ENCODE measurements around the gene TOMM20.

Gene TOMM20

DNA sequence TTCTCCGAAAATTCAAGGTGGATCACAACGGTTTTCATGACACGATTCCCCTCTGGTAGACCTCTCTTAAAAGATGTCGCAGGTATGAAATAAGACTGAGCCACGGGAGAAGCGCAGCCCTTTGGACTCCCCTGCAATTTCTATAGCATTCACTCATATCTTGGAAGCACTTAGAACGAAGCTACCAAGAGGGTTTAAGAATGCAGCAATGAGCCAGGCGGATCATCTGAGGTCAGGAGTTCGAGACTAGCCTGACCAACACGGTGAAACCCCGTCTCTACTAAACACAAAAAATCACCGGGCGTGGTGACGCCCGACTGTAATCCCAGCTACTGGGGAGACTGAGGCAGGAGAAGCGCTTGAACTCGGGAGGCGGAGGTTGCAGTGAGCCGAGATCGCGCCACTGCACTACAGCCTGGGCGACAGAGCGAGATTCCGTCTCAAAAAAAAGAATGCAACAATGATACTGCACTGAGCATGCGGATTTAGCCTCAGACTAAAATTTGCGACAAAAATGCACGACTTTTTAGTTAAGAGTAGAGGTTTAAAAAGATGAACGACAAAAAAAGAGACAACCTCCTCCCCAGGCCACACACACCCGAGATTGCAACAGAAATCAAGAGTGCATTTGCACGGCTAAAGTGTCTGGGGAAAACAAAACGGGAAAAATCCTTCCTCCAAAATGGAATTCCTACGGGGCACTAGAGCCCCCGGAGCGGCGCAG, 743 bp downstream of the TOMM20 start:
- peak overlapping the region; percentile 98 for H3K4me3 ChIP-seq (ENCODE audit: low read length)
- TF ChIP-seq, protein P1, sequence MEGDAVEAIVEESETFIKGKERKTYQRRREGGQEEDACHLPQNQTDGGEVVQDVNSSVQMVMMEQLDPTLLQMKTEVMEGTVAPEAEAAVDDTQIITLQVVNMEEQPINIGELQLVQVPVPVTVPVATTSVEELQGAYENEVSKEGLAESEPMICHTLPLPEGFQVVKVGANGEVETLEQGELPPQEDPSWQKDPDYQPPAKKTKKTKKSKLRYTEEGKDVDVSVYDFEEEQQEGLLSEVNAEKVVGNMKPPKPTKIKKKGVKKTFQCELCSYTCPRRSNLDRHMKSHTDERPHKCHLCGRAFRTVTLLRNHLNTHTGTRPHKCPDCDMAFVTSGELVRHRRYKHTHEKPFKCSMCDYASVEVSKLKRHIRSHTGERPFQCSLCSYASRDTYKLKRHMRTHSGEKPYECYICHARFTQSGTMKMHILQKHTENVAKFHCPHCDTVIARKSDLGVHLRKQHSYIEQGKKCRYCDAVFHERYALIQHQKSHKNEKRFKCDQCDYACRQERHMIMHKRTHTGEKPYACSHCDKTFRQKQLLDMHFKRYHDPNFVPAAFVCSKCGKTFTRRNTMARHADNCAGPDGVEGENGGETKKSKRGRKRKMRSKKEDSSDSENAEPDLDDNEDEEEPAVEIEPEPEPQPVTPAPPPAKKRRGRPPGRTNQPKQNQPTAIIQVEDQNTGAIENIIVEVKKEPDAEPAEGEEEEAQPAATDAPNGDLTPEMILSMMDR (conservative IDR thresholded peaks at IDR 0.05; ENCODE audit: low read length), result no peak
- DNase-seq (ENCODE audit: low read depth), result peak; percentile 5

DNA sequence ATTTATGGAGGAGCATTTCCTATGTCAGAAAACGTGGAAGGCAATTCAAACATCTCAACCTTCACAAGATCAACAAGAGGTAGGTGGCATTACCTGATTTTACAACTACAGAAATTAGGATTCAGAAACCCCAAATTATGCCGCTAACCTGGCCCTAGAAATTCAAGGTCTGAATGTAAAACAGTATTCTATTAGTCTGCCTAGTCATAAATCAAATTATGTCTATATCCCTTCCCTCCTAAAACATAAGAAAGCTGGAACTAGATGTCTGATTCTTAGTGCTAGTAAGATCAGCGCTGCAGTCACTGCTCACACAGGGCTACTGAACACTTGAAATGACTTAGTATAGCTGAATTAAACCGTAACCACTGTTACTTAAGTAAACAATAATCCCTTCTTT, 1.4 kb downstream of the TOMM20 start:
- peak; percentile 9 for DNase-seq (ENCODE audit: low read depth)
- peak overlapping the region; percentile 98 for H3K4me3 ChIP-seq (ENCODE audit: low read length)
- TF ChIP-seq, protein P1 (conservative IDR thresholded peaks at IDR 0.05; ENCODE audit: low read length), result no peak

DNA sequence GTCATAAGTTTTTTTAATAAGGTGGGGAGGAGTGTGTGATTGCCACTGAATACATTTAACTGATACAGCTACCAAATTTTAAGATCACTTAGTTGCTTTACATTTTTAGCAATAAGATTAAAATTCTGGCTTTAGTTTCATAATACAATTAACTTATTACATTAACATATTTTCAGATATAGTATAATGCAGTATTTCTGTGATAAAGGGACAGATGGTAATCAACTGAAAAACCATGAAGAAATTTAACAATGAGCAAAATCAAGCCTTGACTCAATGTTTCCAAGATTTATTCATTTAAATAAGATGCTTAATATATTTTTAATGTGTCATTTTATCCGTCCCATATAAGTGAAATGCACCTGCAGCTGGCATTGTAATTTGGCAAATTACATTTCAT, 4.0 kb downstream of the TOMM20 start:
- TF ChIP-seq, protein P1 (conservative IDR thresholded peaks at IDR 0.05; ENCODE audit: low read length), result no peak
- H3K4me3 ChIP-seq (ENCODE audit: low read length), result no peak overlapping the region
- DNase-seq (ENCODE audit: low read depth), result no peak

DNA sequence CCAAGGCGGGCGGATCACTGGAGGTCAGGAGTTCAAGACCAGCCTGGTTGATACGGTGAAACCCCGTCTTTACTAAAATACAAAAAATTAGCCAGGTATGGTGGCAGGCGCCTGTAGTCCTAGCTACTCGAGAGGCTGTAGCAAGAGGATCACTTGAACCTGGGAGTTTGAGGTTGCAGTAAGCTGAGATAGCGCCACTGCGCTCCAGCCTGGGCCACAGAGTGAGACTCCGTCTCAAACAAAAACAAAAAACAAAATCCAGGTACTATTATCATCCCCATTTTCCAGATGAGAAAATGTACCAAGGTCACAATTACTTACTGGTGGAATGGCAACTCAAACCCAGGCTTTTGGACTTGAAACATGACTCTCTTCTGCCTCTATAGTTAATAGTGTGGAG, 4.5 kb downstream of the TOMM20 start:
- DNase-seq (ENCODE audit: low read depth), result no peak
- H3K4me3 ChIP-seq (ENCODE audit: low read length), result no peak overlapping the region
- TF ChIP-seq, protein P1 (conservative IDR thresholded peaks at IDR 0.05; ENCODE audit: low read length), result no peak

DNA sequence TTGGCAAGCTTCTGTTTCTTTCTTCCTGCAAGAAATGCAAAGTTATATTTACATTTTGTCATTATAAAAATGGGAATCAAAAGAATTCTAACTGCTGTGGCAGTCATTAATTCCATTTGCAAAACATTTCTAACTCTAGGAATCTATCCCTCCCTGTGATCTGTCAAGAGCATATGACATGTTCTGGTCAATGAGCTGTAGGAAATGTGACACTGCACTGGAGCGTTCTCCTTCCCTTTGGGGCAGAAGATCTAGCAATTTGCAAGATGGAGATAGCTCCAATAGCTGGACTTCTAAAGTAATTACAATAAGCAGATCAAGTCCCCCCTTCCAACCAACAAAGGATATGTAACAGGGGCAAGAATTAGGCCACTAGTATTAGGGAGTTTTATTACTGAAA, 6.3 kb downstream of the TOMM20 start:
- no peak overlapping the region for H3K4me3 ChIP-seq (ENCODE audit: low read length)
- TF ChIP-seq, protein P1 (conservative IDR thresholded peaks at IDR 0.05; ENCODE audit: low read length), result no peak
- DNase-seq (ENCODE audit: low read depth), result no peak

DNA sequence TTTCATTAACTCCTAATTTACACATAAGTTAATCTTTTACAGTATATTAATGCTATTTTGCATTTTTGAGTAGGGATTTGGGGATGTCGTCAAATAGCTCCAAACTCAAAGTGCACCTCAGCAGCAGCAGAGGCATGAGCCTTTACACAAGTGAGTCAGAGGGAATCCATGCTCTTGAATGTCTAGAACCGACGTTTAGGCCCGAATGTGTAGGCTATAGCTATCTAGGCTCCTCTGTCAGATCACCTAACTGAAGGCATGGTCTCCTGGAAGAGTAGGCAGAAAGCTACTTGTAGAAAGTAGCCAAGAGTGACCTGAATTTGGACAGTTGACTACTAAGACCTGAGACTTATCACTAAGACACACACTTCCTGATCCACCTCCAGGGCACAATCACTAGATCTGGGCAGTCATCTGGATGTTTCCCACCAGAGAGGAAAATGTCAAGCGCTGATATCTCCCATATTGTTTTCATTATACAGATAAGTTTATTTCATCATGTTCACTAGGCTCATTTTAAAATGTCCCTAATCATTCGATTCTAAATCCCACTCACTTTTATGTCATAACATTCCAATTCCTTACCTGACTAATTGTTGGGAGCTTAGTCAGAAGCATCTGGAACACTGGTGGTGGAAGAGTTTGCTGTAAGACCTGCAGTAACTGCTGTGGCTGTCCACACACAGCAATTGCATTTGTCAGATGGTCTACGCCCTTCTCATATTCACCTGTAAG, 15.3 kb downstream of the TOMM20 start:
- no peak for DNase-seq (ENCODE audit: low read depth)
- no peak overlapping the region for H3K4me3 ChIP-seq (ENCODE audit: low read length)
- TF ChIP-seq, protein P1 (conservative IDR thresholded peaks at IDR 0.05; ENCODE audit: low read length), result no peak

All from AG10803 (cell line).